ENCODE measurements around the gene NRXN2. TPM values are rescaled to one million over a fixed set of nuclear protein-coding genes. Genes with fewer than 3 reads are reported as not detected.

The NRXN2 gene
- total and polyA plus RNA-seq, 10 of the 15 experiments (the other 5 are each of a cell fraction or from before 2014, with no cell fraction given) = 0.03 to 1.4 (median 0.23) TPM

DNA sequence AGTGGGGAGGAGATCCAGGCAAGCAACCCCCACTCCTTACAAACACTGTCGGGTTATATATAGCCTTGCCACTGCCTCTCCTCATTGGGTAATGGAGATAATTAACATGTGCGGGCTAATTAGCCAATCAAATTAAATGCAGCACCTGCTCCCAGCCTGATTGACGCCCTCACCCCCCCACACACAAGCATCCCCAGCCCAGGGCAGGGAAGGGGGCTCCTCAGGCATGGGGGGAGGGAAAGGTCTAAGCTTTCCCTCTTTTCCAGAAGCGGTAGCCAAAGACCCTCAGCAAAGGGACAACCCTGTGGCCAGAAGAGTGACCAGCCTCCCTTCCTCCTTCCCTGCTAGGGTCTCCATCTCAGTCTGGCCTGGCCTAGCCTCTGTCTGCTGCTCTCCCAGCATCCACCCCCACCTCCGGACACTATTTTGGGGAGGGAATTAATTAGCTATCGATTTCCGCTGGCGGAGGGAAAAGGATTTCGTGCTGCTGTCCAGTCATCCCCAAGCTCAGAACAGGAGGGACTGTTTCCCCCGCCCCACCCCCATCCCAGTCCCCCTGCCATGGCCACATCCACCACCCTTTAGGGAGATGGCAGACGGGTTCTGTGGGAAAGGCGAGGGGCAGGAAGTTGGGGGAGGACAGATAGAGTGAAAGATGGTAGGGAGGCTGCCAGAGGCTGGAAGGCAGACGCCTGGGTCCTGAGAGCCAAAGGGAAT lies 7.1 kb downstream of the NRXN2 start:
- Histone ChIP-seq H3K4me1 (ENCODE audit: control insufficient read depth, insufficient read depth, low read length) (peaks cover 7% of the 10 kb centered on the region), H3K9me3 (replicated peaks; ENCODE audit: control insufficient read depth, insufficient read depth, low read length) (no peaks in the 10 kb centered on the region), H2AFZ (ENCODE audit: control insufficient read depth, low read depth, low read length) (no peak overlapping the region), H4K20me1 (ENCODE audit: control insufficient read depth, insufficient read depth) (no peaks in the 10 kb centered on the region), H3K9ac (ENCODE audit: control insufficient read depth, insufficient read depth, low read length) (no peak overlapping the region), H3K4me2 (ENCODE audit: control insufficient read depth, insufficient read depth) (no peak overlapping the region), H3K27ac (ENCODE audit: control insufficient read depth, insufficient read depth) (no peak overlapping the region), H3K36me3 (ENCODE audit: control insufficient read depth in 2 of 2, insufficient read depth in 2 of 2, low read length in 1 of 2) (no peaks in the 10 kb centered on the region; a peak in 1 of 4 replicates), H3K27me3 (replicated peaks in 1 of 2; ENCODE audit: control insufficient read depth in 2 of 2, insufficient read depth in 2 of 2, low read length in 1 of 2) (peaks cover 3 to 7% of the 10 kb centered on the region in 2 experiments; a peak in 3 of 4 replicates), H3K4me3 (no peak overlapping the region), H3K79me2 (ENCODE audit: control insufficient read depth, insufficient read depth, low read length) (no peaks in the 10 kb centered on the region)
- CTCF ChIA-PET = interaction anchor here (0.5 to 6.7 kb wide), 5 partner anchors 8 to 28 kb away, joined by 3 to 58 read pairs (median 4); no protein-coding TSS in a partner anchor
- SMC1A ChIA-PET (ENCODE audit: uncharacterized antibody, unreplicated experiment) = interaction anchor here (0.9 to 1.7 kb wide), 4 partner anchors 12 to 29 kb away, joined by 3 to 7 read pairs (median 4); no protein-coding TSS in a partner anchor
- DNase-seq (ENCODE audit: low read depth, low spot score) (no peak), FAIRE-seq (no peak), ATAC-seq (no peak; the same call in 2 of the 3 replicates)
- in situ Hi-C loops (cut with MboI) (no loop called here), intact Hi-C loops (cut with micrococcal nuclease; ENCODE audit: unreplicated experiment) (no loop called here)
- RAD21 ChIA-PET (ENCODE audit: unreplicated experiment) = interaction anchor here (1.0 to 2.6 kb wide), 4 partner anchors 12 to 63 kb away, joined by 3 to 12 read pairs (median 4); no protein-coding TSS in a partner anchor
- BruUV-seq (replicated peaks) = no TSS peak
- 50% methylated on average over 13 of the region's 13 CpGs for WGBS (ENCODE audit: insufficient coverage, insufficient replicate concordance, low lambda C conversion rate, missing lambda C conversion rate)
- POLR2A ChIA-PET = interaction anchor here (0.9 kb wide), 1 partner anchor 17 kb away, joined by 3 read pairs; no protein-coding TSS in a partner anchor
- TF ChIP-seq SMC3 (IDR thresholded peaks at IDR 0.05; ENCODE audit: borderline replicate concordance, low read length) (no peak), GABPA (IDR thresholded peaks at IDR 0.05; ENCODE audit: low read depth) (no peak), BCL11A (IDR thresholded peaks at IDR 0.05; ENCODE audit: low read depth, low read length) (no peak), JUND (IDR thresholded peaks at IDR 0.05; ENCODE audit: low read depth, low read length) (no peak), TARDBP (IDR thresholded peaks at IDR 0.05; ENCODE audit: borderline replicate concordance) (no peak), MTA3 (IDR thresholded peaks at IDR 0.05; ENCODE audit: borderline replicate concordance, low read length) (no peak), SREBF2 (IDR thresholded peaks at IDR 0.05; ENCODE audit: low read length) (no peak), SRF (IDR thresholded peaks at IDR 0.05; ENCODE audit: low read depth in 2 of 2, low read length in 2 of 2) (no peak), ZNF217 (IDR thresholded peaks at IDR 0.05) (no peak), PML (IDR thresholded peaks at IDR 0.05; ENCODE audit: low read length) (no peak), NR2F1 (conservative IDR thresholded peaks at IDR 0.05) (no peak)
- TF ChIP-seq, protein P1, sequence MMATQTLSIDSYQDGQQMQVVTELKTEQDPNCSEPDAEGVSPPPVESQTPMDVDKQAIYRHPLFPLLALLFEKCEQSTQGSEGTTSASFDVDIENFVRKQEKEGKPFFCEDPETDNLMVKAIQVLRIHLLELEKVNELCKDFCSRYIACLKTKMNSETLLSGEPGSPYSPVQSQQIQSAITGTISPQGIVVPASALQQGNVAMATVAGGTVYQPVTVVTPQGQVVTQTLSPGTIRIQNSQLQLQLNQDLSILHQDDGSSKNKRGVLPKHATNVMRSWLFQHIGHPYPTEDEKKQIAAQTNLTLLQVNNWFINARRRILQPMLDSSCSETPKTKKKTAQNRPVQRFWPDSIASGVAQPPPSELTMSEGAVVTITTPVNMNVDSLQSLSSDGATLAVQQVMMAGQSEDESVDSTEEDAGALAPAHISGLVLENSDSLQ (IDR thresholded peaks at IDR 0.05) = no peak
- TF ChIP-seq, protein P2, sequence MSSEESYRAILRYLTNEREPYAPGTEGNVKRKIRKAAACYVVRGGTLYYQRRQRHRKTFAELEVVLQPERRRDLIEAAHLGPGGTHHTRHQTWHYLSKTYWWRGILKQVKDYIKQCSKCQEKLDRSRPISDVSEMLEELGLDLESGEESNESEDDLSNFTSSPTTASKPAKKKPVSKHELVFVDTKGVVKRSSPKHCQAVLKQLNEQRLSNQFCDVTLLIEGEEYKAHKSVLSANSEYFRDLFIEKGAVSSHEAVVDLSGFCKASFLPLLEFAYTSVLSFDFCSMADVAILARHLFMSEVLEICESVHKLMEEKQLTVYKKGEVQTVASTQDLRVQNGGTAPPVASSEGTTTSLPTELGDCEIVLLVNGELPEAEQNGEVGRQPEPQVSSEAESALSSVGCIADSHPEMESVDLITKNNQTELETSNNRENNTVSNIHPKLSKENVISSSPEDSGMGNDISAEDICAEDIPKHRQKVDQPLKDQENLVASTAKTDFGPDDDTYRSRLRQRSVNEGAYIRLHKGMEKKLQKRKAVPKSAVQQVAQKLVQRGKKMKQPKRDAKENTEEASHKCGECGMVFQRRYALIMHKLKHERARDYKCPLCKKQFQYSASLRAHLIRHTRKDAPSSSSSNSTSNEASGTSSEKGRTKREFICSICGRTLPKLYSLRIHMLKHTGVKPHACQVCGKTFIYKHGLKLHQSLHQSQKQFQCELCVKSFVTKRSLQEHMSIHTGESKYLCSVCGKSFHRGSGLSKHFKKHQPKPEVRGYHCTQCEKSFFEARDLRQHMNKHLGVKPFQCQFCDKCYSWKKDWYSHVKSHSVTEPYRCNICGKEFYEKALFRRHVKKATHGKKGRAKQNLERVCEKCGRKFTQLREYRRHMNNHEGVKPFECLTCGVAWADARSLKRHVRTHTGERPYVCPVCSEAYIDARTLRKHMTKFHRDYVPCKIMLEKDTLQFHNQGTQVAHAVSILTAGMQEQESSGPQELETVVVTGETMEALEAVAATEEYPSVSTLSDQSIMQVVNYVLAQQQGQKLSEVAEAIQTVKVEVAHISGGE (CRISPR knock-in tag; IDR thresholded peaks at IDR 0.05) = no peak
- TF ChIP-seq, protein P3, sequence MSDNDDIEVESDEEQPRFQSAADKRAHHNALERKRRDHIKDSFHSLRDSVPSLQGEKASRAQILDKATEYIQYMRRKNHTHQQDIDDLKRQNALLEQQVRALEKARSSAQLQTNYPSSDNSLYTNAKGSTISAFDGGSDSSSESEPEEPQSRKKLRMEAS (IDR thresholded peaks at IDR 0.05; ENCODE audit: low read depth, low read length) = no peak
- TF ChIP-seq, protein P4, sequence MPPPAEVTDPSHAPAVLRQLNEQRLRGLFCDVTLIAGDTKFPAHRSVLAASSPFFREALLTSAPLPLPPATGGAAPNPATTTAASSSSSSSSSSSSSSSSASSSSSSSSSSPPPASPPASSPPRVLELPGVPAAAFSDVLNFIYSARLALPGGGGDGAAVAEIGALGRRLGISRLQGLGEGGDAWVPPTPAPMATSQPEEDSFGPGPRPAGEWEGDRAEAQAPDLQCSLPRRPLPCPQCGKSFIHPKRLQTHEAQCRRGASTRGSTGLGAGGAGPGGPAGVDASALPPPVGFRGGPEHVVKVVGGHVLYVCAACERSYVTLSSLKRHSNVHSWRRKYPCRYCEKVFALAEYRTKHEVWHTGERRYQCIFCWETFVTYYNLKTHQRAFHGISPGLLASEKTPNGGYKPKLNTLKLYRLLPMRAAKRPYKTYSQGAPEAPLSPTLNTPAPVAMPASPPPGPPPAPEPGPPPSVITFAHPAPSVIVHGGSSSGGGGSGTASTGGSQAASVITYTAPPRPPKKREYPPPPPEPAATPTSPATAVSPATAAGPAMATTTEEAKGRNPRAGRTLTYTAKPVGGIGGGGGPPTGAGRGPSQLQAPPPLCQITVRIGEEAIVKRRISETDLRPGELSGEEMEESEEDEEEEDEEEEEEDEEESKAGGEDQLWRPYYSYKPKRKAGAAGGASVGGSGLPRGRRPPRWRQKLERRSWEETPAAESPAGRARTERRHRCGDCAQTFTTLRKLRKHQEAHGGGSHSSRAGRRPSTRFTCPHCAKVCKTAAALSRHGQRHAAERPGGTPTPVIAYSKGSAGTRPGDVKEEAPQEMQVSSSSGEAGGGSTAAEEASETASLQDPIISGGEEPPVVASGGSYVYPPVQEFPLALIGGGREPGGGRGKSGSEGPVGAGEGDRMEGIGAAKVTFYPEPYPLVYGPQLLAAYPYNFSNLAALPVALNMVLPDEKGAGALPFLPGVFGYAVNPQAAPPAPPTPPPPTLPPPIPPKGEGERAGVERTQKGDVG (CRISPR knock-in tag; IDR thresholded peaks at IDR 0.05) = no peak
